ENCODE data around the gene ANLN.

DNA sequence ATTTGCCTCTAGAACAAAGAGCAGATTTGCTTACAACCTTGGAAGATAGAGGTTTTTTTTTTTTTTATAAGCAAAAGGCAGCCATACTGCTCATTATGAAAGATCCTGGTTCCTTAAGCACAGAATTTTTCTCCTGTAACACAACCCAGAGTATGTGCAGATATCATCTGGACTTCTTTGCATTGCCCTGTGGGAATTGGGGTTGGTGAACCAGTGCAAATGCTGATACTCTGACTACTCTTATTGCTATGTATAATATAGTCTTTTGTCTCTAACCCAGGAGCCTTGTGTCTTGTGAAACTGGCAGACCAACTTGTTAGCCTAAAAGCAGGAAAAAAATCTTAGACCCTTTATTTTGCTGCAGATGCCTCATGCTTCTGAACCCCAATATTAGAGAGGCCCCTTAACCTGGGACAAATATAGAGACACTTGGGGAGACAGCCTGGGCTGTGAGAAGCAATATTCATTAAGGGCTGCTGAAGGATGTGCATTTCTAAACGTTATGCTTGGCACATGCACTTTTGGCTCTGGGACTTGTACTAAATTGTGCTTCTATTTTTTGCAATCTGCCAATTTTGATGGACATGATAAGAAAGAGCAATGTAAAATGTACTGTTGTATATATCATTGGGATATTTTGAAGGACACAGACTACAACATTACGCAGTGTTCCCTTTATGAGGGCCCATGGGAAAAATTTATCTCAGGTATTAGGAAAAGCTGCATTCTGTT, 78.9 kb downstream of the ANLN start:
- TF ChIP-seq POLR2A (IDR thresholded peaks at IDR 0.05; ENCODE audit: extremely low read depth, insufficient read length) = no peak
- TF ChIP-seq, protein P1, sequence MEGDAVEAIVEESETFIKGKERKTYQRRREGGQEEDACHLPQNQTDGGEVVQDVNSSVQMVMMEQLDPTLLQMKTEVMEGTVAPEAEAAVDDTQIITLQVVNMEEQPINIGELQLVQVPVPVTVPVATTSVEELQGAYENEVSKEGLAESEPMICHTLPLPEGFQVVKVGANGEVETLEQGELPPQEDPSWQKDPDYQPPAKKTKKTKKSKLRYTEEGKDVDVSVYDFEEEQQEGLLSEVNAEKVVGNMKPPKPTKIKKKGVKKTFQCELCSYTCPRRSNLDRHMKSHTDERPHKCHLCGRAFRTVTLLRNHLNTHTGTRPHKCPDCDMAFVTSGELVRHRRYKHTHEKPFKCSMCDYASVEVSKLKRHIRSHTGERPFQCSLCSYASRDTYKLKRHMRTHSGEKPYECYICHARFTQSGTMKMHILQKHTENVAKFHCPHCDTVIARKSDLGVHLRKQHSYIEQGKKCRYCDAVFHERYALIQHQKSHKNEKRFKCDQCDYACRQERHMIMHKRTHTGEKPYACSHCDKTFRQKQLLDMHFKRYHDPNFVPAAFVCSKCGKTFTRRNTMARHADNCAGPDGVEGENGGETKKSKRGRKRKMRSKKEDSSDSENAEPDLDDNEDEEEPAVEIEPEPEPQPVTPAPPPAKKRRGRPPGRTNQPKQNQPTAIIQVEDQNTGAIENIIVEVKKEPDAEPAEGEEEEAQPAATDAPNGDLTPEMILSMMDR (IDR thresholded peaks at IDR 0.05; ENCODE audit: low read depth, low read length) = no peak
- TF ChIP-seq, protein P2, sequence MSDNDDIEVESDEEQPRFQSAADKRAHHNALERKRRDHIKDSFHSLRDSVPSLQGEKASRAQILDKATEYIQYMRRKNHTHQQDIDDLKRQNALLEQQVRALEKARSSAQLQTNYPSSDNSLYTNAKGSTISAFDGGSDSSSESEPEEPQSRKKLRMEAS (IDR thresholded peaks at IDR 0.05; ENCODE audit: low read depth, low read length) = no peak

Data from NB4 (cell line).